H9 (cell line): Measurements from ENCODE around the gene ABCA10. TPM values are rescaled to one million over a fixed set of nuclear protein-coding genes. Genes with fewer than 3 reads are reported as not detected.

Experiments
- DNase-seq: peaks from one replicate; pipeline ENCODE4 v3.0.0-alpha.2; 2017
- H2AFZ ChIP-seq: one replicate; pipeline ENCODE4 v1.6.1; 2013; ENCODE audit warnings: mild to moderate bottlenecking, low read length, control low read depth, moderate library complexity
- H2AK5ac ChIP-seq: 2 replicates; pipeline ENCODE4 v1.6.1; 2013; ENCODE audit warnings: low read length, control low read depth, mixed read lengths; ENCODE audit not compliant: insufficient read length
- H2BK120ac ChIP-seq: one replicate; pipeline ENCODE4 v1.6.1; 2013; ENCODE audit warnings: low read depth, mild to moderate bottlenecking, low read length, control low read depth, inconsistent platforms; ENCODE audit not compliant: poor library complexity, severe bottlenecking
- H2BK12ac ChIP-seq: 2 replicates; pipeline ENCODE4 v1.6.1; 2013; ENCODE audit warnings: low read length, control low read depth, mixed read lengths, low read depth; ENCODE audit not compliant: insufficient read length
- H2BK15ac ChIP-seq: 2 replicates; pipeline ENCODE4 v1.6.1; 2013; ENCODE audit warnings: low read depth, low read length, control low read depth
- H2BK20ac ChIP-seq: one replicate; pipeline ENCODE4 v1.6.1; 2013; ENCODE audit warnings: low read depth, mild to moderate bottlenecking, low read length, control low read depth, inconsistent platforms; ENCODE audit not compliant: poor library complexity, severe bottlenecking
- H2BK5ac ChIP-seq: 2 replicates; pipeline ENCODE4 v1.6.1; 2013; ENCODE audit warnings: low read length, control low read depth, mixed read lengths; ENCODE audit not compliant: insufficient read length
- H3K14ac ChIP-seq: 2 replicates; pipeline ENCODE4 v1.6.1; 2013; ENCODE audit warnings: low read length, control low read depth; ENCODE audit not compliant: insufficient read depth
- H3K18ac ChIP-seq: 2 replicates; pipeline ENCODE4 v1.6.1; 2013; ENCODE audit warnings: low read depth, mild to moderate bottlenecking, mixed read lengths, low read length, control low read depth; ENCODE audit not compliant: insufficient read length
- H3K23ac ChIP-seq: 2 replicates; pipeline ENCODE4 v1.6.1; 2013; ENCODE audit warnings: low read length, control low read depth, mixed read lengths, low read depth; ENCODE audit not compliant: insufficient read length
- H3K23me2 ChIP-seq: 2 replicates; pipeline ENCODE4 v1.6.1; 2013; ENCODE audit warnings: low read depth, mild to moderate bottlenecking, mixed read lengths, low read length, control low read depth; ENCODE audit not compliant: insufficient read length, poor library complexity, severe bottlenecking
- H3K27ac ChIP-seq: 2 replicates; pipeline ENCODE4 v1.5.1; 2013; ENCODE audit warnings: low read length, control low read depth, mixed read lengths, low read depth; ENCODE audit not compliant: insufficient read length
- H3K27me3 ChIP-seq: 2 replicates; pipeline ENCODE4 v1.6.1; 2013; ENCODE audit warnings: low read length, control low read depth, inconsistent platforms; ENCODE audit not compliant: insufficient read depth
- H3K4ac ChIP-seq: 2 replicates; pipeline ENCODE4 v1.6.1; 2013; ENCODE audit warnings: low read depth, mild to moderate bottlenecking, control low read depth, inconsistent platforms, low read length, moderate library complexity
- H3K4me1 ChIP-seq: 2 replicates; pipeline ENCODE4 v1.6.1; 2013; ENCODE audit warnings: low read length, control low read depth, inconsistent platforms; ENCODE audit not compliant: insufficient read depth
- H3K4me2 ChIP-seq: 2 replicates; pipeline ENCODE4 v1.6.1; 2013; ENCODE audit warnings: low read length, control low read depth, mixed read lengths; ENCODE audit not compliant: insufficient read length, insufficient read depth
- H3K56ac ChIP-seq: 2 replicates; pipeline ENCODE4 v1.6.1; 2013; ENCODE audit warnings: low read depth, mild to moderate bottlenecking, mixed read lengths, low read length, control low read depth; ENCODE audit not compliant: insufficient read length
- H3K79me1 ChIP-seq: 2 replicates; pipeline ENCODE4 v1.6.1; 2013; ENCODE audit warnings: low read depth, mild to moderate bottlenecking, moderate library complexity, low read length, control low read depth, inconsistent platforms; ENCODE audit not compliant: insufficient read depth, poor library complexity, severe bottlenecking
- H3K79me2 ChIP-seq: 2 replicates; pipeline ENCODE4 v1.6.1; 2013; ENCODE audit warnings: low read length, control low read depth, inconsistent platforms; ENCODE audit not compliant: insufficient read depth
- H3K9ac ChIP-seq: 2 replicates; pipeline ENCODE4 v1.6.1; 2013; ENCODE audit warnings: low read length, control low read depth, mixed read lengths; ENCODE audit not compliant: insufficient read length; ENCODE audit errors: extremely low read depth
- H3K9me3 ChIP-seq: one replicate; pipeline ENCODE4 v1.6.1; 2013; ENCODE audit warnings: low read depth, low read length, inconsistent platforms; ENCODE audit not compliant: control insufficient read depth
- H3T11ph ChIP-seq: one replicate; pipeline ENCODE4 v1.6.1; 2013; ENCODE audit warnings: mild to moderate bottlenecking, low read length, control low read depth, inconsistent platforms
- H4K20me1 ChIP-seq: one replicate; pipeline ENCODE4 v1.6.1; 2013; ENCODE audit not compliant: control insufficient read depth, insufficient read length, insufficient read depth
- H4K5ac ChIP-seq: 2 replicates; pipeline ENCODE4 v1.6.1; 2013; ENCODE audit warnings: low read depth, mild to moderate bottlenecking, mixed read lengths, low read length, control low read depth; ENCODE audit not compliant: insufficient read length
- H4K8ac ChIP-seq: replicated peaks from 2 replicates; pipeline ENCODE4 v1.6.1; 2013; ENCODE audit warnings: low read length, control low read depth, mixed read lengths, low read depth; ENCODE audit not compliant: insufficient read length
- H4K91ac ChIP-seq: 2 replicates; pipeline ENCODE4 v1.6.1; 2013; ENCODE audit warnings: low read depth, mild to moderate bottlenecking, moderate library complexity, mixed read lengths, low read length, control low read depth; ENCODE audit not compliant: insufficient read length
- H3K27ac Mint-ChIP-seq, 3 experiments: 2 replicates in 2 of 3; 3 replicates in 1 of 3; pipeline ENCODE4 v1.8.0; 2020 to 2021; ENCODE audit warnings: mixed read lengths in 3 of 3, mild to moderate bottlenecking in 1 of 3, moderate library complexity in 1 of 3
- H3K27me3 Mint-ChIP-seq: 2 replicates; pipeline ENCODE4 v1.8.0; 2021; ENCODE audit warnings: low read depth, mild to moderate bottlenecking, moderate library complexity, mixed read lengths
- H3K36me3 Mint-ChIP-seq, 3 experiments: 2 replicates in 2 of 3; 3 replicates in 1 of 3; pipeline ENCODE4 v1.8.0; 2020 to 2021; ENCODE audit warnings: low read depth in 3 of 3, mixed read lengths in 3 of 3; ENCODE audit not compliant: insufficient read depth in 1 of 3
- H3K4me1 Mint-ChIP-seq, 2 experiments: 2 replicates each; pipeline ENCODE4 v1.8.0; 2020; ENCODE audit warnings: mixed read lengths in 2 of 2
- H3K4me3 Mint-ChIP-seq, 2 experiments: 2 replicates in 1 of 2; 3 replicates in 1 of 2; pipeline ENCODE4 v1.8.0; 2020 to 2021; ENCODE audit warnings: mild to moderate bottlenecking in 2 of 2, mixed read lengths in 2 of 2, moderate library complexity in 1 of 2
- H3K9me3 Mint-ChIP-seq, 2 experiments: 2 replicates in 1 of 2; 3 replicates in 1 of 2; pipeline ENCODE4 v1.8.0; 2020; ENCODE audit warnings: mild to moderate bottlenecking in 2 of 2, mixed read lengths in 2 of 2, moderate library complexity in 1 of 2
- WGBS: extraction: QIAGEN DNeasy Blood & Tissue Kit; methylation state at CpG from one replicate; pipeline ENCODE4 v1.1.7; 2013; ENCODE audit warnings: missing lambda C conversion rate, low lambda C conversion rate, mixed read lengths; ENCODE audit not compliant: insufficient read length; ENCODE audit errors: extremely low coverage; 5-methylcytosine and 5-hydroxymethylcytosine counted together
- total RNA-seq: library from RNA; stranded (reverse); gene quantifications from 2 replicates; pipeline ENCODE4 v1.2.1, GENCODE V29; 2021
- TF ChIP-seq, protein P1 (sequence below): fragments of 200-600 bp; sonication (generic); conservative IDR thresholded peaks from 3 replicates; pipeline ENCODE4 v1.8.0; 2021; ENCODE audit warnings: antibody characterized with exemption, mild to moderate bottlenecking

ABCA10 gene
- total RNA-seq, 1 experiment from 2014 or later = not detected

DNA sequence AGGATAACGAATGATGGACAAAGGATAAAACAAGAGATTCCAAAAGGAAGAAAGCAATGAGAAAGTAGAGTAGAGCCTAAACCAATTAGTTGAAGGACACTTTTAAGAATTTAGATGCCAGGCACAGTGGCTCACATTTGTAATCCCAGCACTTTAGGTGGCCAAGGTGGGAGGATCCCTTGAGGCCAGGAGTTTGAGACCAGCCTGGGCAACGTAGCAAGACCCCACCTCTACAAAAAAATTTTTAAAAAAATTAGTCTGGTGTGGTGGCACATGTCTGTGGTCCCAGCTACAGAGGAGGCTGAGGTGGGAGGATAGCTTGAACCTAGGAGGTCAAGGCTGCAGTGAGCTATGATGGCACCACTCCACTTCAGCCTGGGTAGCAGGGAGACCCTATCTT lies 20.0 kb downstream of the ABCA10 start:
- H3K36me3 Mint-ChIP-seq = no peaks in the 10 kb centered on the region
- no peaks in the 10 kb centered on the region for H3K27me3 ChIP-seq

More for the DNA sequence above, 20.0 kb downstream of the ABCA10 start:
- no peaks in the 10 kb centered on the region for H3K23me2 ChIP-seq
- no peak overlapping the region for H2AFZ ChIP-seq
- no peaks in the 10 kb centered on the region for H4K20me1 ChIP-seq
- no peak overlapping the region for H2BK15ac ChIP-seq
- H3K79me1 ChIP-seq = no peaks in the 10 kb centered on the region
- Mint-ChIP-seq H3K27me3 (no peaks in the 10 kb centered on the region), H3K27ac (no peak overlapping the region), H3K9me3 (no peaks in the 10 kb centered on the region), H3K4me3 (no peak overlapping the region), H3K4me1 (peaks cover 8 to 10% of the 10 kb centered on the region in 2 experiments)
- no peaks in the 10 kb centered on the region for H3K9me3 ChIP-seq
- H3K18ac ChIP-seq = no peak overlapping the region
- WGBS = 100% methylated on average over 1 of the region's 2 CpGs
- DNase-seq = no peak
- H3T11ph ChIP-seq = no peak overlapping the region
- H2BK12ac ChIP-seq = no peak overlapping the region
- no peak overlapping the region for H2BK5ac ChIP-seq
- H3K56ac ChIP-seq = no peak overlapping the region
- H3K79me2 ChIP-seq = no peaks in the 10 kb centered on the region
- no peak overlapping the region for H4K5ac ChIP-seq
- H2BK20ac ChIP-seq = no peak overlapping the region
- no peak overlapping the region for H3K23ac ChIP-seq
- H3K4me2 ChIP-seq = no peak overlapping the region
- H4K8ac ChIP-seq = no peak overlapping the region
- no peak overlapping the region for H2AK5ac ChIP-seq
- H4K91ac ChIP-seq = no peak overlapping the region
- no peaks in the 10 kb centered on the region for H3K4me1 ChIP-seq
- H3K27ac ChIP-seq = no peak overlapping the region
- no peak overlapping the region for H3K9ac ChIP-seq
- no peak overlapping the region for H3K14ac ChIP-seq
- TF ChIP-seq, protein P1, sequence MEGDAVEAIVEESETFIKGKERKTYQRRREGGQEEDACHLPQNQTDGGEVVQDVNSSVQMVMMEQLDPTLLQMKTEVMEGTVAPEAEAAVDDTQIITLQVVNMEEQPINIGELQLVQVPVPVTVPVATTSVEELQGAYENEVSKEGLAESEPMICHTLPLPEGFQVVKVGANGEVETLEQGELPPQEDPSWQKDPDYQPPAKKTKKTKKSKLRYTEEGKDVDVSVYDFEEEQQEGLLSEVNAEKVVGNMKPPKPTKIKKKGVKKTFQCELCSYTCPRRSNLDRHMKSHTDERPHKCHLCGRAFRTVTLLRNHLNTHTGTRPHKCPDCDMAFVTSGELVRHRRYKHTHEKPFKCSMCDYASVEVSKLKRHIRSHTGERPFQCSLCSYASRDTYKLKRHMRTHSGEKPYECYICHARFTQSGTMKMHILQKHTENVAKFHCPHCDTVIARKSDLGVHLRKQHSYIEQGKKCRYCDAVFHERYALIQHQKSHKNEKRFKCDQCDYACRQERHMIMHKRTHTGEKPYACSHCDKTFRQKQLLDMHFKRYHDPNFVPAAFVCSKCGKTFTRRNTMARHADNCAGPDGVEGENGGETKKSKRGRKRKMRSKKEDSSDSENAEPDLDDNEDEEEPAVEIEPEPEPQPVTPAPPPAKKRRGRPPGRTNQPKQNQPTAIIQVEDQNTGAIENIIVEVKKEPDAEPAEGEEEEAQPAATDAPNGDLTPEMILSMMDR = no peak
- H3K4ac ChIP-seq = no peak overlapping the region
- no peak overlapping the region for H2BK120ac ChIP-seq
